T47D (cell line): ENCODE data around the gene LRRC18.

Experiments
- DNase-seq, 2 experiments: peaks; one replicate each; pipeline versions ENCODE4 v3.0.0 to v3.0.0-alpha.2; 2011 to 2012; ENCODE audit warnings: low read depth in 1 of 2, low spot score in 1 of 2
- JUND ChIP-seq: IDR thresholded peaks from 2 replicates; pipeline ENCODE4 v1.6.1; 2012; ENCODE audit warnings: low read depth
- in situ Hi-C: cut with HindIII; loops from 2 replicates; pipeline ENCODE4 v1.10.0; 2016; ENCODE audit warnings: low sequenced_read_pairs, low pct_unique_long_range_greater_than_20kb

Gene LRRC18

GRCh38 chr10:48939790-48940325 lies at the start of gene LRRC18:
Gene LRRC18 (minus strand): TSS chr10:48939840. CDS start chr10:48914155, 25,685 bp downstream.
- in situ Hi-C loops, result no loop called here
- TF ChIP-seq JUND, result no peak
- no peak for DNase-seq

DNA sequence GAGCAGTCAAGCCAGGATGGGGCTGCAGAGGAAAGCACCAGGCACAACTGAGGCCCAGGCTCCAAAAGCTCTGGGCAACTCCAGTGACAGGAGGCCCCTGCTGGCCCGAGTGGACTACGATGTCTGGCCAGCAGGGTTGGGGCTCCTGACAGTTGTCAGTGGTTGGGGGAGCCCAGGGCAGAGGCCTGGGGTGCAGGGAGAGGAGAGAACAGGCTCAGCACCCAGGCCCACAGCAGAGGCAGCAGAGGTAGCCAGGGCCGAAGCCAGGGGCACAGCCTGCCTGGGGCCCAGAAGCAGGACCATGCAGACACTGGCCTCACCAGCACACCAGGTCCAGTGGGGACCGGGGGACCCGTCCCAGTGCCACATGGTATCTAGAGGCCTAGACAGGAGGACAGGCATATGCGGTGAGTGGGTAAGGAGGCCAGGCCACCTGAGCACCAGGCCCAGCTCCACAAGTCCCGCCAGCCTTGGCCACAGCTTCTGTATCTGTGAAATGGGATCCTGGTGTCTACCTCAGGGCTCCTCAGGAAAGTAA lies 46.0 kb upstream of the LRRC18 start:
- in situ Hi-C loops, result no loop called here
- no peak for DNase-seq
- TF ChIP-seq JUND, result no peak

GRCh38 chr10:48983648-48984351 lies 44.2 kb upstream of the LRRC18 start:
- no peak for TF ChIP-seq JUND
- DNase-seq, result no peak
- in situ Hi-C loops, result no loop called here

- in situ Hi-C loops, result no loop called here
- no peak for TF ChIP-seq JUND
Observed at GRCh38 chr10:48982584-48982983, 42.9 kb upstream of the LRRC18 start.

GRCh38 chr10:48981310-48981907 lies 41.8 kb upstream of the LRRC18 start:
- in situ Hi-C loops, result no loop called here
- TF ChIP-seq JUND, result no peak
- DNase-seq, result peak; percentile 51 to 71

More at GRCh38 chr10:48982584-48982983, 42.9 kb upstream of the LRRC18 start:
- DNase-seq, result no peak

- in situ Hi-C loops, result no loop called here
- no peak for DNase-seq
- TF ChIP-seq JUND, result no peak
Observed at GRCh38 chr10:48978318-48978717, 38.7 kb upstream of the LRRC18 start.

DNA sequence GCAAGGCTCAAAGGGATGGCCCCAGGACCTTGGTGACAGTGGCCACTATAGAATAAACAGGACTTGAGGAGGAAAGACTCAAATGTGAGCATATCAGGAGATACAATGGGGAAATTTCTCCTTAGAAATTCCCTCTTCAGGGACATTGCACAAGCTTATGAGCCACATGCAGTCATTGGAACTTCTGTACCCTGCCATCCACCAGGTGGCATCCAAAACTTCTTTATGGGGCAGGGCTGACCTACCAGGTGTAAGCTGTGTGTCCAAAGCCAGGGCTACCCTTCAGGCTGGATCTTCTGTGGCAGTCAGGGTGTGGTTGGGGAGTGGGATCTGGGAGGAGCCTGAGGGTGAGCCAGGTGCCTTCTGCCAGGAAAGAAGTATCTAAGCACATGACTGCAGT lies 36.6 kb upstream of the LRRC18 start:
- TF ChIP-seq JUND, result no peak
- peak; percentile 63 to 75 for DNase-seq
- in situ Hi-C loops, result no loop called here

DNA sequence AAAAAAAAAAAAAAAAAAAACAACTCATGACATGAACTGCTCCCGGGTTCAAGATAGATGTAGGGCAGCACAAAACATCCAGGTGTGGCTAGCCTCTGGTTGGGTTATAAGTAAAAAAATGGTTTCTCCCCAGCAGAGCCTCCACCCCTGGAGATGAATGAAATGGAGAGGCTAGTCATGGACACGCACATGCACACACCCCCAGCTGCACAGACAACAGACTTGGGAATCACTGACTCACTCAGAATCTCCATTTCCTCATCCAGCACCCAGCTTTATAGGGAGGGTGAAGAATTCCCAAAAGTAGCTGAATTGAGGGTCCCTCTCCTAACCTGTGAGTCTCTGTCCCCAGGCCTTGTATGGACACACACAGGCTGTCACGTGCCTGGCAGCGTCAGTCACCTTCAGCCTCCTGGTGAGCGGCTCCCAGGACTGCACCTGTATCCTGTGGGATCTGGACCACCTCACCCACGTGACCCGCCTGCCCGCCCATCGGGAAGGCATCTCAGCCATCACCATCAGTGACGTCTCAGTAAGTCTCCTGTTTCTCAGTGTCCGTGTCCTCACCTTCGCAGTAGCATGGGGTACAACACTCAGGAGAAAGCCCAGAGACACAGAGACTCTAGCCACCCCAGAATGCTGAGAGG lies 35.0 kb upstream of the LRRC18 start:
- in situ Hi-C loops, result no loop called here
- DNase-seq, result no peak
- no peak for TF ChIP-seq JUND

- no peak for TF ChIP-seq JUND
- in situ Hi-C loops, result no loop called here
- DNase-seq, result no peak
Observed at GRCh38 chr10:48973065-48973464, 33.4 kb upstream of the LRRC18 start.

GRCh38 chr10:48970654-48971053 lies 31.0 kb upstream of the LRRC18 start:
- DNase-seq, result no peak
- in situ Hi-C loops, result no loop called here
- no peak for TF ChIP-seq JUND

DNA sequence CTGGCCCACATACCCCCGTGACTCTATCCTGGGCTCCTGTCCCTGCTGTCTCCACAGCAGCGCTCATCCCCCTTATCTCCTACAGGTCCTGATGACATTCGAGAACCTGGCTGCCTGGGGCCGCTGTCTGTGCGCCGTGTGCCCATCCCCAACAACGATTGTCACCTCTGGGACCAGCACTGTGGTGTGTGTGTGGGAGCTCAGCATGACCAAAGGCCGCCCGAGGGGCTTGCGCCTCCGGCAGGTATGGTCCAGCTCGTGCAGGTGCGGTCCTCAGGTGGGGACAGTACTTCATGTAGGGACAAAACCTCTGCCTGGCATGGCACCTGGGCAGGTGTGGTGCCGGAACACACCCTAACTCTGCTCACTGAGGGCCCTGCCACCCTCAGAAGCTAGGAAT lies 30.4 kb upstream of the LRRC18 start:
- DNase-seq, result no peak
- in situ Hi-C loops, result no loop called here
- TF ChIP-seq JUND, result no peak

DNA sequence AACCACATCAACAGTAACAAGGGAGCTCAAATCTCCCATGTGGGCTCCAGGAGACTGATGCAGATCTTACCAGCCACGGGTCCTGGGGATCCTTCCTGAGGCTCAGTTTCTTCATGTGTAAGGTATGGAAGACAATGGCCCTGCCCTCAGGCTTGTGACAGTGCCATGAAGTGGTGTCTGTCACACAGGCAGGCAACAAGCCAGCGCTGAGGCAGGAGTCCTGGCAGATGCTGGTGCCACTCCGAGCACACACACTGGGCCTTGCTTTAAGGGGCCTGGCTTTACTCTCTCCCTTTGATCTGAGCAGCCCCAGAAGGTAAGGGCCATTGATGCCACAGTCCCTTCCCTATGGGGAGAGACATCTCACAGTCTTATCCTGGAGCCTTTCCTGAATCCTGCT lies 28.4 kb upstream of the LRRC18 start:
- no peak for TF ChIP-seq JUND
- in situ Hi-C loops, result no loop called here

GRCh38 chr10:48965460-48965859 lies 25.8 kb upstream of the LRRC18 start:
- DNase-seq, result no peak
- no peak for TF ChIP-seq JUND
- in situ Hi-C loops, result no loop called here

More for the DNA sequence above, 28.4 kb upstream of the LRRC18 start:
- DNase-seq, result no peak
